Tibial artery (tissue), 4 donors: ENCODE data around the gene TAS2R39.

ENCODE experiments used
- DNase-seq, 2 donors: peaks; one replicate each; pipeline ENCODE4 v3.0.0-alpha.2; 2019
- H3K27ac ChIP-seq, 2 donors: fragments of 200-600 bp; sonication (generic) in 1 of 2; 1 replicate in 1 of 2; 2 replicates in 1 of 2; pipeline ENCODE4 v1.5.1; 2018 to 2019; ENCODE audit warnings: mild to moderate bottlenecking in 1 of 2
- H3K27me3 ChIP-seq, 2 donors: fragments of 200-600 bp; sonication (generic) in 1 of 2; one replicate each; pipeline versions ENCODE4 v1.5.1 to v1.6.0; 2016 to 2019
- H3K36me3 ChIP-seq, 3 donors: fragments of 200-600 bp; sonication (generic) in 2 of 3; one replicate each; pipeline ENCODE4 v1.5.1; 2016 to 2019; ENCODE audit warnings: mild to moderate bottlenecking in 2 of 3
- H3K4me1 ChIP-seq, 4 donors: fragments of 200-600 bp; sonication (generic) in 2 of 4; 1 replicate in 3 of 4; 2 replicates in 1 of 4; pipeline ENCODE4 v1.5.1; 2016 to 2019
- H3K4me3 ChIP-seq, 2 donors: fragments of 200-600 bp; sonication (generic) in 1 of 2; 1 replicate in 1 of 2; 2 replicates in 1 of 2; pipeline ENCODE4 v1.5.1; 2018 to 2019; ENCODE audit warnings: mild to moderate bottlenecking in 2 of 2
- H3K9me3 ChIP-seq, 3 donors: fragments of 200-600 bp; sonication (generic) in 1 of 3; one replicate each; pipeline ENCODE4 v1.5.1; 2016 to 2019
- intact Hi-C: fragments of 100-400 bp; cut with DNase I; formaldehyde crosslinking; loops from one replicate; pipeline ENCODE4 v1.15.0; 2023; ENCODE audit warnings: low total_unique reads
- TF ChIP-seq, protein P1 (sequence below), 2 experiments: fragments of 200-600 bp in 1 of 2; fragments of 450-650 bp in 1 of 2; IDR thresholded peaks; one replicate each; pipeline ENCODE4 v1.5.1; 2017 to 2019; ENCODE audit warnings: antibody characterized with exemption in 2 of 2, mild to moderate bottlenecking in 1 of 2, moderate library complexity in 1 of 2

The TAS2R39 gene

DNA sequence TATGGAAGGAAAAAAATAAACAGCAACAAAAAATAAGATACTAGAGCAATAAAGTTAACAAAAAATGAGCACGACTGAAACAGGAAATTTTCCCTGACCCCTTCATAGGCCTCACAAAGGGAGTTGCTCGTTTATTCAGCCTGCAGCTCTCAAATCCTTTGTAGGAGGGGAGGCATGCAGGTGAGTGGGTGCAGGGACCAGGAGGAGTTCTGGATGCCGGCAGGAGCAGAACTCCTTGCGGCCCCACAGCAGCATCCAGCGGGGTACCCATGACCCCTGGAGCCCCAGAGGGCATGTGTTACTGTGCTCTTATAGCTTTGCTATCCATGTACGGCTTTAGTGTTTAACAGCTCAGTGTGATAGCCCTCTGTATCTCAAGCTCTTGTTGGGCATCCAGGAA, 5.8 kb downstream of the TAS2R39 start:
- Histone ChIP-seq H3K27me3 (no peaks in the 10 kb centered on the region), H3K36me3 (no peaks in the 10 kb centered on the region), H3K27ac (no peak overlapping the region), H3K4me1 (no peaks in the 10 kb centered on the region), H3K4me3 (no peak overlapping the region), H3K9me3 (no peaks in the 10 kb centered on the region)
- TF ChIP-seq, protein P1, sequence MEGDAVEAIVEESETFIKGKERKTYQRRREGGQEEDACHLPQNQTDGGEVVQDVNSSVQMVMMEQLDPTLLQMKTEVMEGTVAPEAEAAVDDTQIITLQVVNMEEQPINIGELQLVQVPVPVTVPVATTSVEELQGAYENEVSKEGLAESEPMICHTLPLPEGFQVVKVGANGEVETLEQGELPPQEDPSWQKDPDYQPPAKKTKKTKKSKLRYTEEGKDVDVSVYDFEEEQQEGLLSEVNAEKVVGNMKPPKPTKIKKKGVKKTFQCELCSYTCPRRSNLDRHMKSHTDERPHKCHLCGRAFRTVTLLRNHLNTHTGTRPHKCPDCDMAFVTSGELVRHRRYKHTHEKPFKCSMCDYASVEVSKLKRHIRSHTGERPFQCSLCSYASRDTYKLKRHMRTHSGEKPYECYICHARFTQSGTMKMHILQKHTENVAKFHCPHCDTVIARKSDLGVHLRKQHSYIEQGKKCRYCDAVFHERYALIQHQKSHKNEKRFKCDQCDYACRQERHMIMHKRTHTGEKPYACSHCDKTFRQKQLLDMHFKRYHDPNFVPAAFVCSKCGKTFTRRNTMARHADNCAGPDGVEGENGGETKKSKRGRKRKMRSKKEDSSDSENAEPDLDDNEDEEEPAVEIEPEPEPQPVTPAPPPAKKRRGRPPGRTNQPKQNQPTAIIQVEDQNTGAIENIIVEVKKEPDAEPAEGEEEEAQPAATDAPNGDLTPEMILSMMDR (IDR thresholded peaks at IDR 0.05) = no peak
- DNase-seq = no peak
- intact Hi-C loops = no loop called here

DNA sequence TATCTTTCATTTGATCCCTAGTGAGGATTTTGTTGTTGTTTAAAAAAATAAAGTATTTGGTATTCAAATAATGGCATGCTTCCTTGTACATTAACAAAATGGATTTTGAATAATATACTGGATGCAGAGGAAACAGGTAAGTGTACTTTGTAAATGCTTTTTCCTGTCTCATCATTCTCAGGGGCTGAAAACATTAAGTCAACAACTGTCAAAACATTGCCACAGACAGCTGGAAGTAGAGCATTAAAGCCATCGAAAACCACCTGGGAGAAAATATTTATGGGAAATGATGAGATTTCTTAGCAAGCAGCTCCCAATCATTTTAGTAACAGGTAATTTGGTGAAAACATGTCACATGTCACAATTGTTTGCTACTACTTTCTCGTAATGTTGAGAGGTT, 10.7 kb downstream of the TAS2R39 start:
- no peaks in the 10 kb centered on the region for H3K27me3 ChIP-seq
- DNase-seq = no peak
- H3K27ac ChIP-seq = no peak overlapping the region
- peaks cover 0 to 5% (median 0%) of the 10 kb centered on the region in 3 donors for H3K9me3 ChIP-seq
- intact Hi-C loops = no loop called here
- no peaks in the 10 kb centered on the region for H3K4me1 ChIP-seq
- no peak overlapping the region for H3K4me3 ChIP-seq
- no peaks in the 10 kb centered on the region for H3K36me3 ChIP-seq
- TF ChIP-seq, protein P1 (IDR thresholded peaks at IDR 0.05) = no peak

DNA sequence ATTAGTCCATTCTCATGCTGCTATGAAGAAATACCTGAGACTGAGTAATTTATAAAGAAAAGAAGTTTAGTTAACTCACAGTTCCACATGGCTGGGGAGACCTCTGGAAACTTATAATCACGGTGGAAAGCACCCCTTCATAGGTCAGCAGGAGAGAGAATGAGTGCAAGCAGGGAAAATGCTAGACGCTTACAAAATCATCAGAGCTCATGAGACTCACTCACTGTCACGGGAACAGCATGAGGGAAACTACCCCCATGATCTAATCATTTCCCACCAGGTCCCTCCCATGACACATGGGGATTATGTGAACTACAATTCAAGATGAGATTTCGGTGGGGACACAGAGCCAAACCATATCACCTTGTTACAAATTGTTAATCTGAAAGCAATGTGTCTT, 15.8 kb downstream of the TAS2R39 start:
- TF ChIP-seq, protein P1 (IDR thresholded peaks at IDR 0.05) = no peak
- Histone ChIP-seq H3K27me3 (no peaks in the 10 kb centered on the region), H3K27ac (no peak overlapping the region), H3K4me1 (no peaks in the 10 kb centered on the region), H3K36me3 (no peaks in the 10 kb centered on the region), H3K4me3 (no peak overlapping the region), H3K9me3 (peaks cover 0 to 5% (median 0%) of the 10 kb centered on the region in 3 donors)
- intact Hi-C loops = no loop called here
- no peak for DNase-seq

DNA sequence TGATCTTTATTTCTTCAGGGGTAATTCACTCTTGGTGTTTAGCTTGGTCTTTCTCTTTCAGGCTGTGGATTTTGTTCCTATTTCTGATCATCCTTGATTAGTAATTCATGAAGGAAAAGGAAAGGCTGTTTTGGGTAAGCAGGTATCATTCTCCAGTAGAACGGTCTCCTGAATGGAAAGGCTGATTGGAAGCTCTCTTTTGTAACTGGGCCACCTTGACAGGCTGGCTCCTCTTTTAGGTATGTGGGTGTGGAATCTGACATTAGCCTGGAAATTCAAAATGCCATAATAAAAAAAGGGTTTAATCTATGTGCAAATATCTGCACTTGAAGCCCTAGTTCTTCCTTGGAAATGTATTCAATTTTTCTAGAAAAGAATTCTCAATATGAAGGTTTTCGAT, 18.9 kb downstream of the TAS2R39 start:
- no peaks in the 10 kb centered on the region for H3K27me3 ChIP-seq
- H3K4me1 ChIP-seq = no peaks in the 10 kb centered on the region
- H3K4me3 ChIP-seq = no peak overlapping the region
- intact Hi-C loops = no loop called here
- TF ChIP-seq, protein P1 (IDR thresholded peaks at IDR 0.05) = no peak
- no peak overlapping the region for H3K27ac ChIP-seq
- no peaks in the 10 kb centered on the region for H3K9me3 ChIP-seq
- H3K36me3 ChIP-seq = no peaks in the 10 kb centered on the region
- DNase-seq = no peak

DNA sequence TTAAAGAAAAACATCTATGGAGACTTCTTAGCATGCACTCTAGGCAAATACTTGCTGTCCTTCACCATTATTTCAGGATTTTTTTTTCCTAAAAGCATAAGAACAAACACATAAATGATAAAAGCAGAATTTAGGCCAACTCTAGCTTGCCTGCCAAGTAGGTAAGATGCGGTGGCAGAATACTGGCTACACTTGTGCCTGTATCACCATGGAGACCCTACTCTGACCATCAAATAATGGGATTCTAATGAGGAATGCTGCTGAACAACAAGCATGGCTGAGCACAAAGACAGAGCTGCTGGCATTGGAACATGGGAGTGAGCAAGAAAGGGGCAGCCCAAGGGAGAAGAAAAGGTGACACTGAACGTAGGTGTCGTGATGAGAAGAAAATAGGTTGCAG, 20.2 kb downstream of the TAS2R39 start:
- DNase-seq = no peak
- no peak overlapping the region for H3K27ac ChIP-seq
- H3K36me3 ChIP-seq = no peaks in the 10 kb centered on the region
- no peaks in the 10 kb centered on the region for H3K9me3 ChIP-seq
- no peaks in the 10 kb centered on the region for H3K4me1 ChIP-seq
- no peaks in the 10 kb centered on the region for H3K27me3 ChIP-seq
- TF ChIP-seq, protein P1 (IDR thresholded peaks at IDR 0.05) = no peak
- intact Hi-C loops = no loop called here
- no peak overlapping the region for H3K4me3 ChIP-seq
